HG03066 (cell line): ENCODE data around the gene ZSWIM4.

Experiments used
- ATAC-seq: cut with Tn5 transposase; IDR thresholded peaks from one replicate; pipeline ENCODE4 v1.9.1; 2021; ENCODE audit warnings: low read depth; ENCODE audit not compliant: unreplicated experiment

Gene ZSWIM4

DNA sequence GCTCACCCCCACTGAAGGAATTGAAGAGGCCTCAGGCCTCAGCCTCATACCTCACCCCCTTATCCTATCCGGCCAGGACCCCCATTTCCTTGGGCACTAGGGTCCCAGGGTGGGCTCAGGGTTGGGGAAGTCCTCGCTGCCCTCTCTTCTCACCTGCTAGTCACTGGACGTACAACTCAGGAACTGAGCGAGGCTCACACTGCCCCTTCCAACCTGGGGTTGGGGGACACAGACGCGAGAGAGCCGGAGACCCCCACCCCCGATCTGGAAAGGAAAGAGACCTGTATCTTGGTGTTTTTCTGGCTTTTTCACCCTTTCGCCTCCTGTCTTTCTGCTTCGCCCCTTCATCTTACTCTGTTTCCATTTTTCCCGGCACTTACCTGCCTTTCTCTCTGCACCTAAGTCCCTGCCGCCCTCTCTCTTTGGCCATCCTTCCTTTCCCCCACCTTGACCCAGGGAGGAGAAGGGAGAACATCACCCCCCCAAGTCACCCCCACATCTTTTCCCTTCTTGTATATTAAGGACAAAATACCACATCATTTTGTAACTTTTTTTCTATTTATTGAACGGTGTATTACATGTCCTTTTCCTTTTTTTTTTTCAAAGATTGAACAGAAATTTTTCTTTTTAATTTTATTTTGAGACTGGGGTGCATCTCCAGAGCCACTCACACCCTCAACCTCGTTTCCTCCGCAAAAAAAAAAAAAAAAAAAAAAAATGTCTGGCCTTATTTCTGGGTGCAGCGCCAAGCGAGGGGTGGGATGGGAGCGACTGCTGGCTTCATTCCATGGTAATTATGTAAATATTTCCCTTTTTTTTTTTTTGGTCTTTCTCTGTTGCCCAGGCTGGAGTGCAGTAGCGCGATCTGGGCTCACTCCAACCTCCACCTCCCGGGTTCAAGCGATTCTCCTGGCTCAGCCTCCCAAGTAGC is 36.6 kb downstream of the ZSWIM4 start:
- no peak for ATAC-seq

DNA sequence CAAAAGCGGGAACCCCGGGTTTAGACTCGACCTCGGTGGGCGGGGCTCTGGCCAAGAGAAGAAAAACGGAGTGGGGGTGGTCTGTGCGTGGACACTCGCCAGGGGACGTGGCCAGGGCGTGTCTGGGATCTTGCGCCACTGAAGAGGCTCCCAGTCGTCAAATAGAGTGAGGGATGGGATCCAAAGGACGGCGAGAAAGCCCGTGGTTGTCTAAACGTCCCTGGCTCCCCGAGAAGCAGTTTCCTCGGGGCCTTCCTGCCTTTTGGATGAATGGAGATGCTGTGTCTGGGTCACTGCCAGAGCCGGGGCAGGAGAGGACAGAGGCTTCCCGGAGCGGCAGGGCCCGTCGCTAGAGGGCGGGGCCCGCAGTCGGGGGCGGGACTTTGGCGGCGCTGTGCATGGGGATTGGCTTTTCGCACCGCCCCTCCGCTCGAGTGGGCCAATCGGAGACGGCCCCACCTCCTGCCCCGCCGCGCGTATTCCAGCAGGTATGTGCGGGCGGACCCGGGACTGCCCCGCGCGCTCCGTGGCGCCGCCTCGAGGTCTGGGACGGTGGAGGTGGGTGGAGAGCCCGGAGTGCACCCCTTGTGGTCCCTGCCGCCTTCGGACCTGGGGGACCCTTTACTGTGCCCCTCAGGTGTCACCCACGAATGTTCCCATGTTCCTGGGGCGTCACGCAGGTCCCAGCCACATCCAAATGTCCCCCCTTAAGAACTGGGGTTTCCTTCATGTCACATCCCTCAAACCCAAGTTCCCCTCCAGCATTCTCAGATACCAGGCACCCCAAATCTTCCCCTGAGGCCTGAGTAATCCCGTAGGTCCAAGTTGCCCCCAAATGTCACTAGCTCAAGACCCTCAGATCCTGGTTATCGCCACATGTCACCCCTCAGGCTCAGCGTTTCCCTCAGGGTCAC is 38.3 kb downstream of the ZSWIM4 start:
- ATAC-seq: peak; percentile 75

DNA sequence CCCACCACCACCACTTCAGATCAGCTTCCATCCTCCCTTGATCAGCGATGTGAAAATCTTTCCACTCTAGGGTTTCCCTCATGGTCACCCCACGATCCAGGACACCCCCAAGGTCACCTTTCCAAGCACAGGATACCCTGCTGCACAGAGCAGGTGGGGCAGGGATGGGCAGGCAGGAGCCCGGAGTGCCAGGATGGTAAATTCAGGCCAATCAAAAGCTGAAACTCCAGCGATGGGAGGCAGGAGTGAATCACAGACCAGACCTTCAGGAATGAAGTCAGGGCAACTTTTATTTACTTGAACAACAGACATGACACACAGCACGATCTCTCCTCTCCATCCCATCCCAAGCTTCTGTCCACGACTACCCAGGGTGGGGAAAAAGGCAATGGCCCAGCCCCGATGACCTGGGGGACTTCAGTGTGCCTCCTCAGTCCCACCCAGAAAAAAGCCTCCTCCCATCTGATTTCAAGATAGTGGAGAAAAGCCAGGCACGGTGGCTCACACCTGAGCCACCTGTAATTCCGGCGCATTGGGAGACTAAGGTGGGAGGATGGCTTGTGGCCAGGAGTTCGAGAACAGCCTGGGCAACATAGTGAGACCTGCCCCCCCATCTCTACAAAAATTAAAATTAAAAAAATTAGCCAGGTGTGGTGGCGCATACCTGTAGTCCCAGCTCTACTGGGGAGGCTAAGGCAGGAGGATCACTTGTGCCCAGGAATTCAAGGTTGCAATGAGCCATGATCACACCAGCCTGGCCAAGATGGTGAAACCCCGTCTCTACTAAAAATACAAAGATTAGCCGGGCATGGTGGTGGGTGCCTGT is 39.2 kb downstream of the ZSWIM4 start:
- ATAC-seq: no peak

DNA sequence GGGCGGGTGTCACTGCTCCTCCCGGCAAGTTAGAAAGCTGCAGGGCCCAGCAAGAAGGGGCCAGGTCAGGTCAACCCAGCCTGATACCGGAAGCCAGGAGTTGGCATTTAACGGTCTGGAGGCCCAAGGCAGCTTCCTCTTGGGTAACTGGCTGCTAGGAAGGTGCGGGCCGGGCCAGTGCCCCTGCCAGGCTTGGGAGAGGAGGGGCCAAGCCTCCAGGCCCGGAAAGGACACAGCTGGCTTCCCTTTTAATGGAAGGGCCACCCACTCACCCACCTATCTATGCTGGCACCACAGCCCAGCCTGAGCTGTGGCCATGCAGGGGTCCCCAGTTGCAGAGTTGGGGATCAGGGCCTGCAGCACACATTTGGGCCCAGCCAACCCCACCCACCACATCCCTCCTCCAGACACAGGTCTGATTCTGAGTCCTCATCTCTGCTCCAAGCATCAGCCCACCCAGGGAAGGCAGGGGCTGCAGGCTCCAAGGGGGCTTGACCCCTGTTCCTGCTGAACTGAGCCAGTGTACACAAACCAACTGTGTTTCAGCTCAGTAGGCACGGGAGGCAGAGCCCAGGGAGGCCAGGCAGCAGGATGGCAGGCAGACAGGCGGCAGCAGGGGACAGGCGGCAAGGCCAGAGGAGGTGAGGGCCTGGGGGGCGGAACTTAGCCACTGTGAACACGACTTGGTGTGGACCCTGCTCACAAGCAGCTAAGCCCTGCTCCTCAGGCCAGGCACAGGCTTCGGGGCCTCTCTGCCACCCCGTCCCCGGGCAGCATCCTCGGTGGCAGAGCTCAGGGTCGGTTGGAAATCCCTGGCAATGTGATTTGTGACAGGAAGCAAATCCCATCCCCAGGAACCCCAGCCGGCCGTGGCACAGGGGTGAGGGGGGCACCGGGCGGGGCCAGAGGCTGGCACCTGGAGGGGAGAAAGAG is 40.8 kb downstream of the ZSWIM4 start:
- ATAC-seq: no peak

DNA sequence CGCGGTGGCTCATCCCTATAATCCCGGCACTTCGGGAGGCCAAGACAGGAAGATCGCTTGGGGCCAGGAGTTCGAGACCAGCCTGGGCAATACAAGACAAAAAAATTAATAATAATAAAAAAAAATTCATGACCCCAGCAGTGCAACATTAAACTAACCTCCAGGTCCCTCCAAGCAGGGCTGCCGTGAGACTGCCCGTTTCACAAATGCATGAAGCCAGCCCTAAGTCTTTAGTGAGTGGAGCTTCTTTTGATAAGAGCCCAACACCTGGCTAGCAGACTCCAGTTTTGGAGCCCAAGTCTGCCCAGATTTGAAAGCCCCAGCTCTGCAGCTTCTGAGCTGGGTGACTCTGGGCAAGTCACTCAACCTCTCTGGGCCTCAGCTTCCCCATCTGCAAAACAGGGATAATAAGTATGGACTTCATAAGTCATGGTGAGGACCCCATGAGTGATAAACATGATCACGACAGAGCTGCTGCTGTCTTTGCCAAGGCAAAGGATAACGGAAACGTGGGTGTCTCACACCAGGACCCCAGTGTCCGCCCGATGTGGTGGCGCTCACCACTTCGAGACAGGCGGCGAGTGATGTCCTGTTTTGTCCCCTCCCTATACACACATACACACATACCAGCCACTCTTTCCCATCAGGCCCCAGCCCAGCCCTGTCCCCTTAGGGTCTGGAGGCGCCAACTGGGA is 43.3 kb downstream of the ZSWIM4 start:
- no peak for ATAC-seq

DNA sequence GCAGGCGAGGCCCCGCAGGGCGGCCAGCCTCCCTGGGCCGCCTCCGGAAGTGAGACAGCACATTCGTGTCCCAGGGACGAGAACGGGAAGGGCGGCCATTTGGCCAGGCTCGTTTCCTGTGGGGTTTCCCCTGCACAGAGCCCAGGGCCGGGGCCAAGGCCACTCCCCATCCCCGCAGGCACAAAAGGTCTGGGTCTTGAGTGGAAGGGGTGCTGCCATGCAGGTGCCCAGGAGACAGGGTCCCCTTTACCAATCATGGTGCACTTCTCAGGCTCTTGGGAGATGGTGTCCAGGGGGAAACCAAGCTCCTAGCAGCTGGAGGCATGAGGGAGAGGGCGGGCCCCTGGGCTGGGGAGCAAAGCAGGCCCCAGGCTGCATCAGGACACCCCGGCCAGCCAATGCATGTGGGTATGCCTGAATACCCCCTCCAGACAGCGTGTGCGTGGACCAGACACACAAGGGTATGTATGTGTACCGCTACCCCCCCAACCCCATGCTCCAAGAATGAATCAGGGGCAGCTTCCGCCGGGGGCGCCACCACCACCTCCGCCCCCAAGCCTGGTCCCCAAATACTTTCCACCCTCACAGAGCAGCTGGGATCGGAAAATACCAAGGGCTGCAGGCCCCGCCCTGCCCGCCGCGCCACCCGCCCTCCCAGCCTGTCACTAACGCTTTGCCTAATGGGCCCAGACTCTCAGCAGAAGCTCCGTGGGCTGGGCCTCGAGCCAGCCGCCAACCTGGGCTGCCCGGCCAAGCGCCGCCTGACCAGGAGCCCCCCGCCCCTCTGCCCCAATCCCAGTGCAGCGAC is 44.1 kb downstream of the ZSWIM4 start:
- ATAC-seq: no peak

DNA sequence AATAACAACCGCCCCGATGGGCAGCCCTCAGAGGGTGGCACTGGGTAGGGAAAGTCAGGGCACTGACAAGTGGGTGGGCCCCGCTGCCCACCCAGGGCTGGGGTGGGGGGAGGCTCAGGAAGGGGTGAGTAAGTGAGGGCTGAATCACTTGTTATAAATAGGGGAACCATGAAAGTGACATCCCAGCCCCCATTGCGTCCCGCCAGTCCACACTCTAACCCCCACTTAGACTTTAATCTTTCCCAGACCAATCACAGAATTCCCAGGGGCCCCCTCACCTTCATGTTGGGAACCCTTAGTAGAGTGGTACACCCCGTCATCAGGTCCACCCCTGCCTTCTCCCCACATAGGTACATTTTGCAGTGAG is 44.7 kb downstream of the ZSWIM4 start:
- no peak for ATAC-seq

DNA sequence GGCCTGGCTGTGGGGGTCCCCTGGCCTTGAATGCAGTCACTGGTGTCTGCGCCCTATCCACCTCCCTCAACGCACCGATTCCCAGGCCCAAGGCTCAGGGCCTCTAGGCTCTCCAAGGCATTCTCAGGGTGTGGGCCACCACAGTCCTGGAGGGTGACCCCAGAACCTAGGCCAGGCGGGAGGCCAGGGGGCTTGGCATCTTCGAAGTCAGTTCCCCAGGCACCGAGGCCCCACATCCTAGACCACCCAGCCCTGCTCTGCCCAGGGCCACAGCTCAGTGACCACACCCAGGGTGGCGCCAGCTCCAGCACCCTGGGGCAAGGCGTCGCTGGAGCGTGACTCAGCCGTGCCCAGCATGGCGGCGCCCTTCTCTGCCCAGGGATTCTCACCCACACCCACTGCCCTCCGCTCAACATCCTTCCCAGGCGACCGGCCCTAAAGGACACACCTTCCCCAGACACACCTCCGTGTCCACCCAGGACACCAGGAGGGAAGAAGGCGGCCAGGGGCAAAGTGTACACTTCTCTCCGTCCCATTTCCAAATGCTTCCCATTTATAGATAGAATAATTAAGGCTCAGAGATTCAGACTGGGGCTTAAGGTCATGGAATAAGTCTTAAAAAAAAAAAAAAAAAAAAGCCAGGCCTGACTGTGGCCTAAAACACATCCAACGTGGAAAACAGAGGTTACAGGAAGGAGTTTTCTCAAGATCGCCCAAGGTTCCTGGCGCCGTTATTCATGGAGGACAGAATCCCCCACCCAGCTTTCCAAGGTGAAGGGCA is 45.3 kb downstream of the ZSWIM4 start:
- no peak for ATAC-seq

DNA sequence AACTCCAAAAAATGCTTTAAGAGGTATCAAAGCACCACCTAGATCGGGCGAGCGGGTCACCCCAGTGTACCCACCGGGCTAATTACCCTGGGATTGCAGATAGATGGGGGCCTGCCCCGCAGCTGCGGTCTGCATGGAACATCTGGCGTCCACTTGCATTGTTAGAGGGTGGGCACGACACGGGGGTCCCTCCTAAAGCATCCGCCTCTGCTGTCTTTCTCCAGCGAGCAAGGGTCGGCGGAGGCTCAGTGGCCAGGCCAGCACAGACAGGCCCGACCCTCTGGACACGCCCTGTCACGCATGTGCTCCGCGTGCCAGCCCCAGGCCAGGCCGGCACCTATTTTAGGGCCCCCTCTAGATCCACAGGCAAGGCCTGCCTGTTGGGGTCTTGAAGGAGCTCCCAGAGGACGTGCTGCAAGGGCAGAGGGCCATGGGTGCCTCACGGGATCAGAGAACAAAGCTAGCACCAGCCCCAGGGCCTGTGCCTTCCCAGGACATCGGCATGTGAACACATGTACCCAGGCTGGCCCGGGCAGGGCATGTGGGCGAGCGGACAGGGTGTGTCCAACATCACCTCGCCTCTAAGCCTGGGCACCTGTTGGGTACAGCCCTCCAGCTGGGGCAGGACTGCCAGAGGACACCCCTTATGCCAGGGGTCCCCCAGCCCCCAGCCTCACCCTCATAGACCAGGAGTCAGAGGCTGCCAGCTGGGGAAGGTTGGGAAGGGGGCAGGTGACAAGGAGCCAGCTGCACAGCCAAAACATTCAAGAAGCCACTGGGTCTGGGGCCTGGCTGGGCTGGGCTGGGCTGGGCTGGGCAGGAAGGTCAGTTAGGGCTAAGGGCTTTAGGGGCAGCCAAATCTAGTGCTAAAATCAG is 46.1 kb downstream of the ZSWIM4 start:
- no peak for ATAC-seq

DNA sequence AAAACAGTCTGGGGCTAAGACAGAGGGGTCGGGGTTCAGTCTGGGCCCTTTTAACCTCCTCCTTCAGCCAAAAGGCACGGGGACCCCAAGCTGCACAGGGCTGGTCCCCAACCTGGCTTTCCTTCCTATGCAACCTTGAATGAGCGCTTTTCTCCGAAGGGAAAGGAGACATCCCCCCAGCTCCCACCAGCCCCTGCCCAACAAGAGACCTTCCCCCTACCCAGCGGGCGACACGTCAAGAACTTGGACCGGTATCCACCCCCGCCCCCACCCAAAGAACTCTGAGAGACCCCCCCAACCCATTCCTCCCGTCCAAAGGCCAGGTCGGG is 46.7 kb downstream of the ZSWIM4 start:
- no peak for ATAC-seq

DNA sequence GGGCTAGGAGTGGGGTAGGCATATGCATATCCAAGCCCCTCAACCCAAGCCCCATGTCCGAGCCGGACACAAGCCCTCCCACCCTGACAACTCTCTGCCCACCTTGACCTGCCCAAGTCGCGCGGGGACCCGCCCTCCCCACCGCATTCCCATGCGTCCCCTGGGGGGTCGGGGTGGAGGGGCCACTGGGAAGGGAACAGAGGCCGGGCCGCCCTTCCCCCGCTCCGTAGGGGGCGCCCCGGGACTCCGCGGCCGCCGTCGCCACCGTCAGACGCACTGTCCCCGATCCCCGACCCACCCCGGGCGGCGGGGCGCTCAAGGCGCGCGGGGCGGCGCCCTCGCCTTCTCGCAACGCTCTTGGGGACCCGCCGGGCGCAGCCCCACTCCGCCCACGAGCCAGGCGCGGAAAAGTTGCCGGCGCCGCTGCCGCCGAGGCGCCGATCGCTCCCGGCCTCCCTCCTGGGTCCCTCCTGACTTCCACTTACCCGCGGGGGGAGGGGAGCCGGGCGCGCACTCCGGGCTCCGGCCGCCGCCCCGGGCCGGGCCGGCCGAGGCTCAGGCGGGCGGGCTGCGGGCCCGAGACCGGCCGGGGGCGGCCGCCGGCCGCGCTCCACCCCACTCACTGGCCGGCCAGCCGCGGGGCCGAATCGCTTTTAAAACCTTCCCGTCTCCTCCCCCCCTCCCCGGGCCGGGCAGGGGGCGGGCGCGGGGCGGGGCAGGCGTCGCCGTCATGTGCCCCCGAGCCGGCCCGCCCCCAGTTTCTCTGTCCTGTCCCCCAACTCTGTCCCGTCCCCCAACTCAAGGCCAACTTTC is 47.3 kb downstream of the ZSWIM4 start:
- ATAC-seq: no peak

DNA sequence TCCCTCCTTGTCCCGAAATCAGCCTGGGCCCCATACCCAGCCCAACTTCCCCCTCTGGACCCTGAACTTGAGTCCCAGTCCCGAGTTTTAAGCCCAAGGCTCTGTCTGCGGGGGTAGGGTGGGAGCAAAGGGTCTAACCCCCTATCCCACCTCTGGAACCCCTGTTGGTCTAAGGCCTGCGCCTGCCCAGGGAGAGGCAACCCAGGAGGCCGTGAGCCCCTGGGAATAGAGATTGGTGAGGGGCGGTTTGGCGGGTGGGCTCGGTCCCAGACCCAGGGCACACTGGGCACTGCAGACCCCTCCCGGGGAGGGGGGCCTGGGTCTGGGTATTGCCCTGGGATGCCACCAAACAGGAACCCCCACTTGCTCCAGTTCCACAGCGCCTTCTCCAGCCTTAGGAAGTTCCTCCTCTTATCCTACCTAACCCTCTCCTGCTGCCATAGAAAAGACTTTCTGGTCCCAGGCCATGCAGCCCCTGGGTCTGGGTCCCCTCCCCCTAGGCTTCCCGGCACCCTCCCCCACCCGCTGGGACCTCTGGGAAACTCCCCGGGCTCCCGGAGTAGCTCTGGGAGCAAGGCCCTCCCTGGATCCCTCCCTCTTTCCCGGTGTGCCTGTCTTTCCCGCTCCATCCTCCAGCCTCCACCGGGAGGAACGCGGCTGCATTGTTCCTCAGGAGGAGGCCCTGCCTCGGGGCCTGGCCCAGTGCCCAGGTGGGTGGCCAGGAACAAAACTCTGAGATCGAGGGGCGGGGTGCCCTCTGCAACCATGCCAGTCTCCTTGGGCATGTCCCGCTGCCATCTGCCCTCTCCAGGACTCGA is 48.1 kb downstream of the ZSWIM4 start:
- no peak for ATAC-seq

DNA sequence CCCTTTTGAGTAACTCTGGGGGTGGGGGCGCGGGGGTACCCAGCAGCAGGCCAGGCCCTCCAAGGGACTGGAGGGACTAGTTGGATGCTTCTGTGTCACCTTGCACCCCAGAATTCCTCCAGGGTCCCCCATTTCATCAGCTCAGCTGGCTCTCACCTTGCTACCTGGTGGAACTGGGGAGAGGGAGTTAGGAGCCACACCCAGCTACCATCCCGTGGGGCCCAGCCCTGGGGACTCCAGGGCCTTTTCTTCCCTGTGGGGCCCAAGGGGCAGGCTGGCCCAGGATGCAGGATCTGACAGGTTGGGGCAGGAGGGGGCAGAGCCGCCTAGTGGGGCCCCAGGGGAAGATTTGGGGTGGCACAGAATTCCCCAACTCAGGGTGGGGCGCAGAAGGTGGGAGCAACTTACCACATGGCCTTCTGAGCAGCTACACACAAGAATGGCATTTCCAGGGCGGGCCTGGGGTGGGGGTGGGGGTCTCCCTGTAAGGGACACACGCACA is 48.9 kb downstream of the ZSWIM4 start:
- no peak for ATAC-seq

DNA sequence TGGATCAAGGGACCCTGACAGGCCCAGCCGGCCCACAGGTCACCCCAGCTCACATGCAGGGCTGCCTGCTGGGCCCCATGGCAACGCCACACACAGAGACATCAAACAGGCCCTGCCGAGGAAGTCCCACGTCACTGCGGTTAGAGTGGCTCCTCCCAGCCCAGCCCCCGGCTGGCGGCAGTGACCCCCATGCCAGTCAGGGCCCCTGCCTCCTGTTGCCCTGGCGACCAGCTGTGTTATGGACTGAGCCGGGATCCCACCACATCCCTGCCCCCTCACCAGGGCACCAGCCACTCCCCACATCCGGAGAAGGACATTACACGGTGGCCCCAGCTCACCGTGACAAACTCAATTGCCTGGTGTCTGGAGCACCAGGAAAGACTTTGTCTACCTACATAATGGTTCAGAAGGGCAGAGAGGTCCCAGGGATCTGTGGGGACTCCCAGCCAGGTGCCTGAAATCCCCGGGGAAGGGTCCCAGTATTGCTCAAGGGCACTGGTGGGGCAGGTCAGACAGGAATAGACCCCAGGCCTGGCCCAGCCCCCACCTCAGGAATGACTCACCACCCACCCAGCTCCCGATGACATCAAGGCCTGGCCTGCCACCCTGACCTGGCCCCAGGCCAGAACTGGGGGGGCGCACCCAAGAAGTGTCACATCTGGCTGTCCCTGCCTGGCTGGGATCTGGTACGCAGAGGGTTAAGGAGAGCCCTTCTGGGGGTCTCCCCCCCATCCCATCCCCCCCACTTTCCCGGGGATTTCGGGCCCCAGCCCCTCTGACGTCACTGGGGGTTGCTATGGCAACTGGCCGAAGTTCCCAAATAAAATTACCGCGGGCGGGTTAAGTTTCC is 51.5 kb downstream of the ZSWIM4 start:
- no peak for ATAC-seq
